ENCODE results near the gene ERCC2.

DNA sequence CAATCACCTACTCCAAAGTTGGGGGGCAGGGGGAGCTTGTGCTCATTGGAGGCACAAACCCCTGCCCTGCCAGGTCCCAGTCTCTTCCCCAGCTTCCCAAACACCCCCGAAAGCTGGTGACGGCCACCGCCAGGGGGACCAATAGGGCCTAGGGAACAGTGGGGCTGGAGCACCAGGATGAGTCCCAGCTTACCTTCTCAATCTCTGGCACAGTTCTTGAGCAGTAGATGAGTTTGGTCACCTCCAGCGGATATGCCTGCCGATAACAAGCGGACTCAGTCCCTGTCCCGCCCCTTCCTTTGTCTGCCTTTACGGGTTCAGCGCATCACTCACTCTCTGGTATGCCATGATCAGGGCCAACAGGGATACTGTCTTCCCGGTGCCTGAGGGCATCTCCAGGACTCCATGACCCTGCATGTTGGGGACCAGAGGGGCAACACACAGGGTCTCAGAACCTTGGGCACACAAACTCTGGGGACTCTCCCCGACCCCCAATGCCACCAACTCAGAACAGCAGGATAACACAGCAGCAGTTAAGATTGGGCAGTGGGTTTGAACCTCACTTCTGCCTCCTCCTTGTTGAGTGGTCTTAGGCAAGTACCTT is 1.5 kb downstream of the ERCC2 start:
- TF ChIP-seq, protein P1, sequence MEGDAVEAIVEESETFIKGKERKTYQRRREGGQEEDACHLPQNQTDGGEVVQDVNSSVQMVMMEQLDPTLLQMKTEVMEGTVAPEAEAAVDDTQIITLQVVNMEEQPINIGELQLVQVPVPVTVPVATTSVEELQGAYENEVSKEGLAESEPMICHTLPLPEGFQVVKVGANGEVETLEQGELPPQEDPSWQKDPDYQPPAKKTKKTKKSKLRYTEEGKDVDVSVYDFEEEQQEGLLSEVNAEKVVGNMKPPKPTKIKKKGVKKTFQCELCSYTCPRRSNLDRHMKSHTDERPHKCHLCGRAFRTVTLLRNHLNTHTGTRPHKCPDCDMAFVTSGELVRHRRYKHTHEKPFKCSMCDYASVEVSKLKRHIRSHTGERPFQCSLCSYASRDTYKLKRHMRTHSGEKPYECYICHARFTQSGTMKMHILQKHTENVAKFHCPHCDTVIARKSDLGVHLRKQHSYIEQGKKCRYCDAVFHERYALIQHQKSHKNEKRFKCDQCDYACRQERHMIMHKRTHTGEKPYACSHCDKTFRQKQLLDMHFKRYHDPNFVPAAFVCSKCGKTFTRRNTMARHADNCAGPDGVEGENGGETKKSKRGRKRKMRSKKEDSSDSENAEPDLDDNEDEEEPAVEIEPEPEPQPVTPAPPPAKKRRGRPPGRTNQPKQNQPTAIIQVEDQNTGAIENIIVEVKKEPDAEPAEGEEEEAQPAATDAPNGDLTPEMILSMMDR (conservative IDR thresholded peaks at IDR 0.05; ENCODE audit: low read length): no peak
- no peak for TF ChIP-seq EZH2phosphoT487 (IDR thresholded peaks at IDR 0.05; ENCODE audit: borderline replicate concordance)
